ENCODE data around the gene ILKAP.

DNA sequence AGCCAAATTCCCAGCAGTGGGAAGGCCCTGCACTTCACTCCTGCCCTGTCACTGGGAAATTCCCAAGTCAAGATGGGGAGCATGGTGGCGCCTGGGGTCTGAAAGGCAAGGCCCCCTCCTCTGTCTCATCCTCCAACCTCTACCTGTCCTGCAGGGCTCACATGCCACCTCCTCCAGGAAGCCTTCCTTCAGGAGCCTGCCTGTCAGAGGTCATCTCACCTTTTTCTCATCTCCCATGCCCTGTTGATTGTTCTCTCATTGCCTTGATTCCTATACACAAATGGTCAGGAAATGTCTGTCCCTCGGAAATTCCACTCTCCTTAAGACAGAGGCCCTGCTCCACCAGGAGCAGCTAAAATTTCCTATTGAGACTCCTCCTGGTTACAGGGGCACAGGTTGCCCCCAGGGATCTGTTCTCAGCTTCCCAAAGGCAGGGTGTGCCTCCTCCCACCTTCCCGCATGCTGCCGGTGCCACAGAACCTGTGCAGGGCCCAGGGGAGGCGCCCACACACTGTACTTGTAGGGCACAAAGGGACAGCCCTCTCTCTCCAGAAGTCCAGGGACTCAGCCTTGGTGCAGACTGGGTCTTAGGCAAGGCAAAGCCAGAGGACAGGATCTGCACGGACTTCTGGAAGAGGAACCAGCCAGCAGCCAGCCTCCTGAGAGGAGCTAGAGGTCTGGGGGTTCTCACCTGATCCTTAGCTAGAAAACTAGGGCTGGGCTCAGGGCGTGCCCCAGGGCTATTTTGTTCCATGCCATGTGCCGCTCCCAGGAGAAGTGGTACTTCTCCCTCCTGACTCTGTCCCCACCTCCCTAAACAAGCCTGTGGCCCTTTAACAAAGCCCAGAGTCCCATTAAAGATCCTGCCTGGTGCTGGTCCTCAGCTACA is 23.4 kb upstream of the ILKAP start:
- no peak for TF ChIP-seq POLR2AphosphoS5 (IDR thresholded peaks at IDR 0.05)
- no peak for TF ChIP-seq EZH2 (IDR thresholded peaks at IDR 0.05; ENCODE audit: borderline replicate concordance, insufficient read depth, low read length, poor library complexity, severe bottlenecking)
- TF ChIP-seq, protein P1, sequence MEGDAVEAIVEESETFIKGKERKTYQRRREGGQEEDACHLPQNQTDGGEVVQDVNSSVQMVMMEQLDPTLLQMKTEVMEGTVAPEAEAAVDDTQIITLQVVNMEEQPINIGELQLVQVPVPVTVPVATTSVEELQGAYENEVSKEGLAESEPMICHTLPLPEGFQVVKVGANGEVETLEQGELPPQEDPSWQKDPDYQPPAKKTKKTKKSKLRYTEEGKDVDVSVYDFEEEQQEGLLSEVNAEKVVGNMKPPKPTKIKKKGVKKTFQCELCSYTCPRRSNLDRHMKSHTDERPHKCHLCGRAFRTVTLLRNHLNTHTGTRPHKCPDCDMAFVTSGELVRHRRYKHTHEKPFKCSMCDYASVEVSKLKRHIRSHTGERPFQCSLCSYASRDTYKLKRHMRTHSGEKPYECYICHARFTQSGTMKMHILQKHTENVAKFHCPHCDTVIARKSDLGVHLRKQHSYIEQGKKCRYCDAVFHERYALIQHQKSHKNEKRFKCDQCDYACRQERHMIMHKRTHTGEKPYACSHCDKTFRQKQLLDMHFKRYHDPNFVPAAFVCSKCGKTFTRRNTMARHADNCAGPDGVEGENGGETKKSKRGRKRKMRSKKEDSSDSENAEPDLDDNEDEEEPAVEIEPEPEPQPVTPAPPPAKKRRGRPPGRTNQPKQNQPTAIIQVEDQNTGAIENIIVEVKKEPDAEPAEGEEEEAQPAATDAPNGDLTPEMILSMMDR (IDR thresholded peaks at IDR 0.05; ENCODE audit: poor library complexity, severe bottlenecking): no peak
- TF ChIP-seq EP300 (conservative IDR thresholded peaks at IDR 0.05; ENCODE audit: poor library complexity, severe bottlenecking): no peak
- TF ChIP-seq, protein P2, sequence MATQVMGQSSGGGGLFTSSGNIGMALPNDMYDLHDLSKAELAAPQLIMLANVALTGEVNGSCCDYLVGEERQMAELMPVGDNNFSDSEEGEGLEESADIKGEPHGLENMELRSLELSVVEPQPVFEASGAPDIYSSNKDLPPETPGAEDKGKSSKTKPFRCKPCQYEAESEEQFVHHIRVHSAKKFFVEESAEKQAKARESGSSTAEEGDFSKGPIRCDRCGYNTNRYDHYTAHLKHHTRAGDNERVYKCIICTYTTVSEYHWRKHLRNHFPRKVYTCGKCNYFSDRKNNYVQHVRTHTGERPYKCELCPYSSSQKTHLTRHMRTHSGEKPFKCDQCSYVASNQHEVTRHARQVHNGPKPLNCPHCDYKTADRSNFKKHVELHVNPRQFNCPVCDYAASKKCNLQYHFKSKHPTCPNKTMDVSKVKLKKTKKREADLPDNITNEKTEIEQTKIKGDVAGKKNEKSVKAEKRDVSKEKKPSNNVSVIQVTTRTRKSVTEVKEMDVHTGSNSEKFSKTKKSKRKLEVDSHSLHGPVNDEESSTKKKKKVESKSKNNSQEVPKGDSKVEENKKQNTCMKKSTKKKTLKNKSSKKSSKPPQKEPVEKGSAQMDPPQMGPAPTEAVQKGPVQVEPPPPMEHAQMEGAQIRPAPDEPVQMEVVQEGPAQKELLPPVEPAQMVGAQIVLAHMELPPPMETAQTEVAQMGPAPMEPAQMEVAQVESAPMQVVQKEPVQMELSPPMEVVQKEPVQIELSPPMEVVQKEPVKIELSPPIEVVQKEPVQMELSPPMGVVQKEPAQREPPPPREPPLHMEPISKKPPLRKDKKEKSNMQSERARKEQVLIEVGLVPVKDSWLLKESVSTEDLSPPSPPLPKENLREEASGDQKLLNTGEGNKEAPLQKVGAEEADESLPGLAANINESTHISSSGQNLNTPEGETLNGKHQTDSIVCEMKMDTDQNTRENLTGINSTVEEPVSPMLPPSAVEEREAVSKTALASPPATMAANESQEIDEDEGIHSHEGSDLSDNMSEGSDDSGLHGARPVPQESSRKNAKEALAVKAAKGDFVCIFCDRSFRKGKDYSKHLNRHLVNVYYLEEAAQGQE (IDR thresholded peaks at IDR 0.05; ENCODE audit: borderline replicate concordance): no peak
- no peak for TF ChIP-seq RAD21 (conservative IDR thresholded peaks at IDR 0.05)
- TF ChIP-seq TAF1 (IDR thresholded peaks at IDR 0.05; ENCODE audit: low read depth): no peak
